ENCODE data around the gene YLPM1. TPM values are rescaled to one million over a fixed set of nuclear protein-coding genes. Genes with fewer than 3 reads are reported as not detected.

The YLPM1 gene
- total and polyA plus RNA-seq, 2 donors, result 18.7 to 26.3 TPM

DNA sequence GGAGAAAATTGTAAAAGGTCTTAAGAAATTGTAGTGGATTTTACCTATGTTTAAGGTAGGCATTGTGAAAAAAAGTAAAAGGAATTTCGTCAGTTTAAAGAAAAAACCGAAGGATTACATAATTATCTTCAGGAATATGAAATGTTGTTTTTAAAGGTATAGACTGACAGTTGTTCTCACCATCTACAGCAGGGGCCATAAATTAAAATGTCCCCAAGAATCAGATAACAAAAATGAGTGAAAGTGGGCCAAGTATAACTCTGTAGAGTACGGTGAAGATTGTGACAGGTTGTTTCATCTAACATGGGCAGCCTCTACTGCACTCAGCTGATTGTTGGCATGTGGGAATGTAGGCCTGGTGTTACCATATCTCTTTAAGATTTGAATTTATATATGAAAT is 38.3 kb downstream of the YLPM1 start:
- no peak overlapping the region for H3K27ac ChIP-seq (ENCODE audit: low read depth in 1 of 2, low read length in 1 of 2)
- WGBS, result 92% methylated on average over 3 of the region's 3 CpGs

GRCh38 chr14:74804219-74804825 is 41.2 kb downstream of the YLPM1 start:
- no peak overlapping the region for H3K4me3 ChIP-seq (ENCODE audit: low read length in 2 of 2)
- WGBS, result 98% methylated on average over 4 of the region's 4 CpGs
- H3K9me3 ChIP-seq (ENCODE audit: control insufficient read depth in 2 of 2, insufficient read depth in 1 of 2, low read length in 1 of 2), result no peaks in the 10 kb centered on the region
- H3K27ac ChIP-seq (ENCODE audit: low read depth in 1 of 2, low read length in 1 of 2), result no peak overlapping the region
- H3K27me3 ChIP-seq (ENCODE audit: control insufficient read depth in 2 of 2, insufficient read depth in 1 of 2, low read length in 1 of 2), result no peaks in the 10 kb centered on the region
- DNase-seq (ENCODE audit: low read depth in 6 of 9, low spot score in 9 of 9), result peak in 1 of 9 donors; percentile 20
- H3K36me3 ChIP-seq (ENCODE audit: control insufficient read depth in 2 of 2, insufficient read depth in 2 of 2, low read length in 1 of 2), result peaks cover 14 to 25% of the 10 kb centered on the region in 2 donors
- H3K4me1 ChIP-seq (ENCODE audit: control insufficient read depth in 2 of 2, insufficient read depth in 2 of 2, low read length in 2 of 2), result no peaks in the 10 kb centered on the region

More for the DNA sequence above, 38.3 kb downstream of the YLPM1 start:
- DNase-seq (ENCODE audit: low read depth in 6 of 9, low spot score in 9 of 9), result no peak
- Histone ChIP-seq H3K27me3 (ENCODE audit: control insufficient read depth in 2 of 2, insufficient read depth in 1 of 2, low read length in 1 of 2) (no peaks in the 10 kb centered on the region), H3K4me3 (ENCODE audit: low read length in 2 of 2) (no peak overlapping the region), H3K36me3 (ENCODE audit: control insufficient read depth in 2 of 2, insufficient read depth in 2 of 2, low read length in 1 of 2) (peaks cover 31 to 42% of the 10 kb centered on the region in 2 donors), H3K4me1 (ENCODE audit: control insufficient read depth in 2 of 2, insufficient read depth in 2 of 2, low read length in 2 of 2) (no peaks in the 10 kb centered on the region), H3K9me3 (ENCODE audit: control insufficient read depth in 2 of 2, insufficient read depth in 1 of 2, low read length in 1 of 2) (no peaks in the 10 kb centered on the region)

DNA sequence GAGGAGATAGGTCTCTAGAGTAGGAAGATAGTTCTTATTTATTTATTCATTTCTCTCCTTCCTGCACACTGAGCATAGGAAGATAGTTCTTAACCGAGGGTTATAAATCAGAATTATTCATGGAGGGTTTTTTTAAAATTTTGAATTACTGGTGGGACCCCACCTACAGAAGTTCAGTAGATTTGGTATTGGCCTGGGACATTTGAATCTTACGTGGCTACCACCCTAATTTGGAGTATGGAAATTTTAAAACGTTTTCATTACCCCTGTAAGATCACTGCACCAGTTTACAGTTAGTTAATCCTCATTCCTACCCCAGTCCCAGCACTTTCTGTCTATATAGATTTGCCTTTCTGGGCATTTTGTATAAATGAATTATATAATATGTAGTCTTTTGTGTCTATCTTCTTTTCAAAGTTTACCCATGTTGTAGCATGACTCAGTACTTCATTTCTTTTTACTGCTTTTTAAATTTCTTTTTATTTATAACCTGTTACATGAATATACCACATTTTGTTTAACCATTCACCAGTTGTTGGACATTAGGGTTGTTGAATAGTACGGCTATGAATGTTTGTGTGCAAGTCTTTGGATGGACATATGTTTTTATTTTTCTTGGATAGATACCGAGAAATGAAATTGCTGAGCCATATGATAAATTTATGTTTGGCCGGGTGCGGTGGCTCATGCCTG is 44.9 kb downstream of the YLPM1 start:
- 96% methylated on average over 7 of the region's 7 CpGs for WGBS
- peaks cover 31 to 46% of the 10 kb centered on the region in 2 donors for H3K36me3 ChIP-seq (ENCODE audit: control insufficient read depth in 2 of 2, insufficient read depth in 2 of 2, low read length in 1 of 2)
- H3K4me1 ChIP-seq (ENCODE audit: control insufficient read depth in 2 of 2, insufficient read depth in 2 of 2, low read length in 2 of 2), result no peaks in the 10 kb centered on the region
- no peak overlapping the region for H3K4me3 ChIP-seq (ENCODE audit: low read length in 2 of 2)
- no peaks in the 10 kb centered on the region for H3K9me3 ChIP-seq (ENCODE audit: control insufficient read depth in 2 of 2, insufficient read depth in 1 of 2, low read length in 1 of 2)
- no peak overlapping the region for H3K27ac ChIP-seq (ENCODE audit: low read depth in 1 of 2, low read length in 1 of 2)
- no peak for DNase-seq (ENCODE audit: low read depth in 6 of 9, low spot score in 9 of 9)
- no peaks in the 10 kb centered on the region for H3K27me3 ChIP-seq (ENCODE audit: control insufficient read depth in 2 of 2, insufficient read depth in 1 of 2, low read length in 1 of 2)

GRCh38 chr14:74816124-74816523 is 53.0 kb downstream of the YLPM1 start:
- H3K9me3 ChIP-seq (ENCODE audit: control insufficient read depth in 2 of 2, insufficient read depth in 1 of 2, low read length in 1 of 2), result no peaks in the 10 kb centered on the region
- no peak overlapping the region for H3K27ac ChIP-seq (ENCODE audit: low read depth in 1 of 2, low read length in 1 of 2)
- H3K4me1 ChIP-seq (ENCODE audit: control insufficient read depth in 2 of 2, insufficient read depth in 2 of 2, low read length in 2 of 2), result no peaks in the 10 kb centered on the region
- no peak overlapping the region for H3K4me3 ChIP-seq (ENCODE audit: low read length in 2 of 2)
- no peaks in the 10 kb centered on the region for H3K27me3 ChIP-seq (ENCODE audit: control insufficient read depth in 2 of 2, insufficient read depth in 1 of 2, low read length in 1 of 2)
- 98% methylated on average over 1 of the region's 1 CpG for WGBS
- no peak for DNase-seq (ENCODE audit: low read depth in 6 of 9, low spot score in 9 of 9)
- peaks cover 39 to 77% of the 10 kb centered on the region in 2 donors for H3K36me3 ChIP-seq (ENCODE audit: control insufficient read depth in 2 of 2, insufficient read depth in 2 of 2, low read length in 1 of 2)

- Histone ChIP-seq H3K36me3 (ENCODE audit: control insufficient read depth in 2 of 2, insufficient read depth in 2 of 2, low read length in 1 of 2) (peaks cover 36 to 64% of the 10 kb centered on the region in 2 donors), H3K27ac (ENCODE audit: low read depth in 1 of 2, low read length in 1 of 2) (no peak overlapping the region), H3K9me3 (ENCODE audit: control insufficient read depth in 2 of 2, insufficient read depth in 1 of 2, low read length in 1 of 2) (no peaks in the 10 kb centered on the region), H3K27me3 (ENCODE audit: control insufficient read depth in 2 of 2, insufficient read depth in 1 of 2, low read length in 1 of 2) (no peaks in the 10 kb centered on the region), H3K4me1 (ENCODE audit: control insufficient read depth in 2 of 2, insufficient read depth in 2 of 2, low read length in 2 of 2) (no peaks in the 10 kb centered on the region), H3K4me3 (ENCODE audit: low read length in 2 of 2) (no peak overlapping the region)
- no peak for DNase-seq (ENCODE audit: low read depth in 6 of 9, low spot score in 9 of 9)
- 99% methylated on average over 5 of the region's 5 CpGs for WGBS
Observed at GRCh38 chr14:74820288-74820687, 57.2 kb downstream of the YLPM1 start.

GRCh38 chr14:74821267-74821915 is 58.3 kb downstream of the YLPM1 start:
- WGBS, result 96% methylated on average over 5 of the region's 5 CpGs
- no peaks in the 10 kb centered on the region for H3K27me3 ChIP-seq (ENCODE audit: control insufficient read depth in 2 of 2, insufficient read depth in 1 of 2, low read length in 1 of 2)
- no peak overlapping the region for H3K4me3 ChIP-seq (ENCODE audit: low read length in 2 of 2)
- H3K4me1 ChIP-seq (ENCODE audit: control insufficient read depth in 2 of 2, insufficient read depth in 2 of 2, low read length in 2 of 2), result no peaks in the 10 kb centered on the region
- DNase-seq (ENCODE audit: low read depth in 6 of 9, low spot score in 9 of 9), result no peak
- no peaks in the 10 kb centered on the region for H3K9me3 ChIP-seq (ENCODE audit: control insufficient read depth in 2 of 2, insufficient read depth in 1 of 2, low read length in 1 of 2)
- H3K36me3 ChIP-seq (ENCODE audit: control insufficient read depth in 2 of 2, insufficient read depth in 2 of 2, low read length in 1 of 2), result peaks cover 31 to 60% of the 10 kb centered on the region in 2 donors
- H3K27ac ChIP-seq (ENCODE audit: low read depth in 1 of 2, low read length in 1 of 2), result no peak overlapping the region

DNA sequence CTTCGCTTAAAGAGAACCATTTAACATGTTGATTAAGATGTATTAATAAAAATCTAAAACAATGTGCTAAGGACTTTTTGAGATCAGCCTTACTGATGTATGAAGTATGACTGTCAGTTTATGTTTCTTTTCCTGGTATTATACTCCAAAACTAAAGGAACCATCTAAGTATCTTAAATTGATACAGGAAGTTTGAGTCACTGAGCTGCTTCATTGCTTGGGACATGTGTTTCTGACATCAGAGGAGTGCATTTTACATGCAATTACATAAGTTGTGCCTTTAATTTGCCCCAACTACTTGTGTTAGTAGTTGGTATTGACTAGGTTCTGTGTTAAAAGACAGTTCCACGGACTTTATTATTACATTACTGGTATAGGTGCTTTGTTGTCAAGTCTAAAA is 61.9 kb downstream of the YLPM1 start:
- no peak overlapping the region for H3K27ac ChIP-seq (ENCODE audit: low read depth in 1 of 2, low read length in 1 of 2)
- no peaks in the 10 kb centered on the region for H3K9me3 ChIP-seq (ENCODE audit: control insufficient read depth in 2 of 2, insufficient read depth in 1 of 2, low read length in 1 of 2)
- no peak for DNase-seq (ENCODE audit: low read depth in 6 of 9, low spot score in 9 of 9)
- peaks cover 21 to 45% of the 10 kb centered on the region in 2 donors for H3K36me3 ChIP-seq (ENCODE audit: control insufficient read depth in 2 of 2, insufficient read depth in 2 of 2, low read length in 1 of 2)
- no peak overlapping the region for H3K4me3 ChIP-seq (ENCODE audit: low read length in 2 of 2)
- 98% methylated on average over 2 of the region's 2 CpGs for WGBS
- H3K4me1 ChIP-seq (ENCODE audit: control insufficient read depth in 2 of 2, insufficient read depth in 2 of 2, low read length in 2 of 2), result no peaks in the 10 kb centered on the region
- H3K27me3 ChIP-seq (ENCODE audit: control insufficient read depth in 2 of 2, insufficient read depth in 1 of 2, low read length in 1 of 2), result no peaks in the 10 kb centered on the region

- Histone ChIP-seq H3K27me3 (ENCODE audit: control insufficient read depth in 2 of 2, insufficient read depth in 1 of 2, low read length in 1 of 2) (no peaks in the 10 kb centered on the region), H3K9me3 (ENCODE audit: control insufficient read depth in 2 of 2, insufficient read depth in 1 of 2, low read length in 1 of 2) (no peaks in the 10 kb centered on the region), H3K4me1 (ENCODE audit: control insufficient read depth in 2 of 2, insufficient read depth in 2 of 2, low read length in 2 of 2) (no peaks in the 10 kb centered on the region), H3K36me3 (ENCODE audit: control insufficient read depth in 2 of 2, insufficient read depth in 2 of 2, low read length in 1 of 2) (peaks cover 16 to 44% of the 10 kb centered on the region in 2 donors), H3K4me3 (ENCODE audit: low read length in 2 of 2) (no peak overlapping the region), H3K27ac (ENCODE audit: low read depth in 1 of 2, low read length in 1 of 2) (no peak overlapping the region)
- DNase-seq (ENCODE audit: low read depth in 6 of 9, low spot score in 9 of 9), result no peak
Observed at GRCh38 chr14:74826574-74826973, 63.5 kb downstream of the YLPM1 start.

DNA sequence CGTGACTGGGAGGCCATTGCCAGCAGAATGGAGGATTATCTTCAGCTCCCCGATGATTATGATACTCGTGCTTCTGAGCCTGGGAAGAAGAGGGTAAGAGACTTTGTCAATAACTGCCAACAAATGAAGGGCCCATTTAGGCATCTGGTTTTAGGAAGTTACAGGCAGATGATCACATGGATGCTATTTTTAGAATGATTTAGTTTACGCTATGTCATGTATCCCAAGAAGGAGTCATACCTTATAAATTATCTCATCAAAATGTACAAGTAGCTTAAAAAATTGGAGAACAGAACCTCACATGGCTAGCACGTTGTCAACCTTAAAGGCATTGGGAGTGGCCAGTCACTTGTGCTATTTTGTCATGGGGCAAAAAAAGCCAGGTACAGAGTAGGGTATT is 66.1 kb downstream of the YLPM1 start:
- Histone ChIP-seq H3K36me3 (ENCODE audit: control insufficient read depth in 2 of 2, insufficient read depth in 2 of 2, low read length in 1 of 2) (peaks cover 12 to 35% of the 10 kb centered on the region in 2 donors), H3K9me3 (ENCODE audit: control insufficient read depth in 2 of 2, insufficient read depth in 1 of 2, low read length in 1 of 2) (no peaks in the 10 kb centered on the region), H3K4me1 (ENCODE audit: control insufficient read depth in 2 of 2, insufficient read depth in 2 of 2, low read length in 2 of 2) (no peaks in the 10 kb centered on the region), H3K27ac (ENCODE audit: low read depth in 1 of 2, low read length in 1 of 2) (no peak overlapping the region), H3K27me3 (ENCODE audit: control insufficient read depth in 2 of 2, insufficient read depth in 1 of 2, low read length in 1 of 2) (no peaks in the 10 kb centered on the region), H3K4me3 (ENCODE audit: low read length in 2 of 2) (no peak overlapping the region)
- 99% methylated on average over 5 of the region's 5 CpGs for WGBS
- no peak for DNase-seq (ENCODE audit: low read depth in 6 of 9, low spot score in 9 of 9)
